Measurements from ENCODE around the gene CPHXL2.

Gene CPHXL2

GRCh38 chr16:75676909-75677308 is at the start of gene CPHXL2:
Gene CPHXL2 (minus strand): TSS chr16:75677009. CDS start chr16:75676999, 10 bp downstream.
- no peak for DNase-seq

DNA sequence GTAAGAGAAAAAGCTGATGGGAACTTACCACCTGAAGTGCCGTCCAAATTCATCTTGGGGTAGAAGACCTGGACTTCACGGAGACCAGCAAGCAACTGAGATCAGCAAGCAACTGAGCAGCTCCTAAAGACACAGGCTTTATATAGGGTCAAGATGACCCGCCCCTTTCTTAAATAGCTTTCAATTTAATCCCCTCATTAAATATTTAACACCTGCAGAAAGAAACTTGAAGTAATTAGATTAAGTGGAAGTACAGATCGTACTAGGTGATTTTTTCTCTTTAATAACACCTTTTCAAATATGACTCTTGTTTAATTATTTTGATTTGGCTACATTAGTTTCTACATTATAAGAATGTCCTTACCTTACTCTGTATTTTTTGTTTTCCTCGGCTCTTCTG is 49.6 kb upstream of the CPHXL2 start, which contains the start of gene CPHXL:
TSS of gene CPHXL (minus strand) at position 101 of the 400 bp plus-strand sequence. CDS start at position 53, 48 bp downstream.
- no peak for DNase-seq

DNA sequence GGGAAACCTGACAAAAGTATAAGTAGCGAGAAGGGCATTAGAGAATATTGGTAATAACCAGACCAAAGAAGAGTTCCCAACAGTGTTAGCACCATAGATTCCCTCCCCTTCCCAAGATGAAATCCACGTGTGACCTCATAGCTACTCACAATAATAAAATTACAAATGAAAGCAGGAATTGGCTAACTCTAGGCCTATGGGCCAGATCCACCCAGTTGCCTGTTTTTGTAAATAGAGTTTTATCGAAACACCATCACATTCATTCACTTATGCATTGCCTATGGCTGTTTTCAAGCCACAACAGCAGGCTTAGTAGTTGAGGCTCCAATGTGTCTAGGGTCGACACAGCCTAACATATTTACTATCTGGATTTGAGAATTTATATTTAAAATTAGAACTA is 41.6 kb upstream of the CPHXL2 start:
- no peak for DNase-seq

- DNase-seq = no peak
Measured at GRCh38 chr16:75714661-75715060, 37.9 kb upstream of the CPHXL2 start.

DNA sequence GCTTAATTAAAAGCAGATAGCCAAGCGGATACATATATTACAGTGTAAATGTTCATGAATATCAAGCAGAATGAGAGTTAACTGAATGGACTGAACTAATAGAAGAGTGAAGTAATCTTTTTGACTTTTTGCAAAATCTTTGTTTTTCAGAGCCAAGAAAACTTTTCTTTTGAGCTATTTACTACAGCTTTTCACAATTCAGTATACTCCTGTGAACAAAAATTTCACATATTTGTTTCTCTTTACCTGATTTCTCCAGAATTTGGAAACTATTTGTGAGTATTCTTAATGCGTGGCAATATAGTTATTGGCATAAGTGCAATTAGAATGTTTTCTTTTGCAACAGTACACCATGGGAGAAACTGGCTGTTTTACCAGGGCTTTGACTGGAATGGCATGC is 33.5 kb upstream of the CPHXL2 start:
- no peak for DNase-seq

- DNase-seq = no peak
Measured at GRCh38 chr16:75703306-75703705, 26.5 kb upstream of the CPHXL2 start.

- no peak for DNase-seq
Measured at GRCh38 chr16:75702242-75702641, 25.4 kb upstream of the CPHXL2 start.

- no peak for DNase-seq
Measured at GRCh38 chr16:75701361-75701760, 24.6 kb upstream of the CPHXL2 start, which contains the start of gene DUXB. Gene DUXB (minus strand): TSS chr16:75701461. CDS start chr16:75701418, 43 bp downstream.

DNA sequence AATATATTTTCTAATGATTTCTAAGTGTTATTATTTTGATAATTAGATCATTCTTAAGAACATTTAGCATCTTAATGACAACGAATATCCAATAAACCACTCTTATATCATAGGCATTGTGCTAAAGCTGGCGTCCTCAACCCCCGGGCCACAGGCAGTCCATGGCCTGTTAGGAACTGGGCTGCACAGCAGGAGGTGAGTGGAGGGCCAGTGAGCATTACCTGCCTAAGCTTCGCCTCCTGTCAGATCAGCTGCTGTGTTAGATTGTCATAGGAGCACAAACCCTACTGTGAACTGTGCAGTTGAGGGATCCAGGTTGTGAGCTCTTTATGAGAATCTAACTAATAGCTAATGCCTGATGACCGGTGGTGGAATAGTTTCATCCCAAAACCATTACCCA is 20.8 kb upstream of the CPHXL2 start:
- DNase-seq = no peak

GRCh38 chr16:75695708-75696107 is 18.9 kb upstream of the CPHXL2 start:
- no peak for DNase-seq

DNA sequence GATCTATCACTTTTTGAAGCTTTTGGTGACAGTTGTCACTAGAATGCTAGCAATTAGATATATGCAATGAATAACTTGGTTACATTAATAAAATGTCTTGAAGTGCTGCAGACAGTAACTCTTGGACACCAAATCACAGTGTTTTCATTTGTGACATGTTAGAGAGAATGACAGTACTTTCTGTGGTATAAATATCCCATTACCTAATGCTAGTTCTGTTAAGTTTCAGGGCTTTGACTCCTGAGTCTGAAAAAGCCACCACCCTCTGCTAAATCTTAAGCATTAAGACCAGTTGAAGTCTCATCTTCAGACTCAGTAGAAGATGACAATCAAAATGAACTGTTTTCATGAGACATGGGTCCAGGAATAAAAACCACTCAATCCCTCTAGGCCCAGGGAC is 10.6 kb upstream of the CPHXL2 start:
- DNase-seq = no peak

GRCh38 chr16:75682308-75682707 is 5.5 kb upstream of the CPHXL2 start:
- DNase-seq = no peak

DNA sequence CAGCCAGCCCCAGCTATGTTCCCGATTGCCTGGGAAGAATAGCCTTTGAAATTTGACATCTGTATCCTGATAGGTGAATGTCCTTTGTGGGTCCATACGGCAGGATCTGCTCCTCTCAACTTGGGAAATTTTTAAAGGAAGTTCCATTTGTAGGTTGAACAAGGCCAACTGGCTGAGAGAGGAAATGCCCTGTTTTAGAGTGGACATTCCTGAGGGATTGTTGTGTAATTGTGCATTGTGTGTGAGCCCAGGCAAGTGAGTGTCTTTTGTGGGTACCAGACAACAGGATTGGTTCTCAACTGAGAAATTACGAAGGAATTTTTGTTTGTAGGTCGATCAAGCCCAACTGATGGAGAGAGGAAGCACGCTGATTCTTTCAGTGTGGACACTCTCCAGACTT is 2.6 kb upstream of the CPHXL2 start:
- no peak for DNase-seq

GRCh38 chr16:75667503-75667902 is 9.3 kb downstream of the CPHXL2 start:
- no peak for DNase-seq

DNA sequence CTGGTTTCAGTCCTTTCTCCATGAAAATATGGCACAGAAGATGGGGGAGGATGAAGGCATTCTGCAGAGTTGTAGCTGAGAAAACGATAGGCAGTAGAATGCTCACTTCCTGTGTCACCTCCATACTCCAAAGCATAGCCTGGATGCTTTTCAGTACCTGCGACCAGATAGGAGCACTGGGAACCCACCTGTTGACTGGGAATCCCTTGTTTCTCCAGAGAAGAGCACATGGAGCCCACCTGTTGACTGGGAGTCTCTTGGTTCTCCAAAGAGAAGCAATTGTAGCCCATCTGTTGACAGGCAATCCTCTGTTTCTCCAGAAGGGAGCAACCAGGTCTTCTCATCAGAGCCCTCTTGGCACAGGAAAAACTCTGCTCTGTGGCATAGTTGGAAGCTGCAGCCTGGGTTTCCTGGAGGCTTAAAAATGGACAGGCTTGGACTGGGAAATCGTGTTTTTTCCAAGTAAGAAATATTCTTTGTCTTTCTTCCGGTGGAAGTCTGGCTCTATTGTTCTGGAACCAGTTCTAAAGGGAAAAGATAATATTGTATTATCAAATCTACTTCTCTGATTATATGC is 16.0 kb downstream of the CPHXL2 start:
- DNase-seq = no peak

DNA sequence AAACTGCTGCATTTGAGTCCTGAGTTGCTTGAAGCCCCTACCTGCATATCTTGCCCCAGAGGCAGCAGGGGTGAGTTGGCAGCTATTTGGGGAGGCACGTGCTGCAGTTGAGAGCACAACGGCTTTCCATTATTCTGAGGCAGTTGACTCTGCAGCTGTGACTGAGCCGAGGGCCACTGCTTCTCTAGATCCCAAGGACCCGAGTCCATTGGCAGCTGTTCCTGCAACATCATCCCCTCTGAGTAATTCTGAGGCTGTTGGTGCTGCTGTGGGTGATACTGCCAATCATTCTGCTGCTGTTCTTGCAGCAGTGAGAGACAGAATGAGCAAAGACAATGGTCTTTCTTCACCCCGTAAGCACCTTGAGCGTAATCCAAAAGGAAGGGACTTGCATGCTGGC is 16.5 kb downstream of the CPHXL2 start:
- no peak for DNase-seq

- no peak for DNase-seq
Measured at GRCh38 chr16:75658175-75658574, 18.6 kb downstream of the CPHXL2 start.

DNA sequence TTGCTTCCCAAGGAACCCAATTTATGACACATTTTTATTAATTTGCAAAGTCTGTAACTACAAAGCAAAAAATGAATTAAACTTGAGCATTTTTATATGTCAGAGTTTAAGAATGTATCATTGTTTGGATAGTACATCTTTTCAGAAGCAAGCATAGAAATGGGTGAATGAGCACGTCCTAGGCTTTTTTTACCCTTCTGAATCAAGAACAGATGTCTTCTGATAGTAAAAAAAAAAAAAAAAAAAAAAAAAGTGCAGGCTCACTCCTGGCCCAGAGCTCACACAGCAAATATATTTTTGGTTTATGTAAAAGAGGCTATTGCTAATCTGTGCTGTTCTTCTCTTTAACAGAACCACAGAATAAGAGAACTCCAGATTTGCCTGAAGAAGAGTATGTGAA is 22.9 kb downstream of the CPHXL2 start:
- no peak for DNase-seq

GRCh38 chr16:75648265-75649076 is 28.3 kb downstream of the CPHXL2 start:
- peak; percentile 88 for DNase-seq

DNA sequence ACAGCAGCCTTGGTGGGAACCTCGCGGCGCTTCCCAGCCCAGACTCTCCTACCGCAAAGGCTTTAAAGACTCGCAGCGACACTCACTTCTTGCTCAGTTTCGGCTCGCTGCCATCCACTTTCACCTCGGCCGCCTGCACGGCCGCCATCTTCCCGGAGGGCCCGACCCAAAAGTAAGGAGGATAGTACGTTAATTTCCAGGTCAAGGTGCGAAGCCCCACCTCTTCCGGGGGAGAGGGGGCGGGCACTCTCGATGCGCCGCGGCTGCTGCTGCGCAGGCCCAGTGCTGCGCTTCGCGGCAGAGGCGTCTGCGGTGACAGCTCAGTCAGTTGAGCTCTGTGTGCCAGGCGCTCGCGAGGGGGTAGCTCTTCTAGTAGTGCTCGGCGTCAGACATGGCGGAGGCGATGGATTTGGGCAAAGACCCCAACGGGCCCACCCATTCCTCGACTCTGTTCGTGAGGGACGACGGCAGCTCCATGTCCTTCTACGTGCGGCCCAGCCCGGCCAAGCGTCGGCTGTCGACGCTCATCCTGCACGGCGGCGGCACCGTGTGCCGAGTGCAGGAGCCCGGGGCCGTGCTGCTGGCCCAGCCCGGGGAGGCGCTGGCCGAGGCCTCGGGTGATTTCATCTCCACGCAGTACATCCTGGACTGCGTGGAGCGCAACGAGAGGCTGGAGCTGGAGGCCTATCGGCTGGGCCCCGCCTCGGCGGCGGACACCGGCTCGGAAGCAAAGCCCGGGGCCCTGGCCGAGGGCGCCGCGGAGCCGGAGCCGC is 29.1 kb downstream of the CPHXL2 start, which contains the start of the genes KARS1 and TERF2IP:
TSS of gene KARS1 (minus strand) at position 174 of the 773 bp plus-strand sequence. CDS start at position 148, 26 bp downstream.
TSS of gene TERF2IP (plus strand) at position 282 of the 773 bp plus-strand sequence. CDS start at position 392, 110 bp downstream.
- DNase-seq = peak; percentile 94

- no peak for DNase-seq
Measured at GRCh38 chr16:75647112-75647491, 29.7 kb downstream of the CPHXL2 start.

GRCh38 chr16:75644240-75645012 is 32.4 kb downstream of the CPHXL2 start:
- DNase-seq = no peak

GRCh38 chr16:75640598-75640997 is 36.2 kb downstream of the CPHXL2 start:
- no peak for DNase-seq

All from stimulated activated CD4-positive, alpha-beta T cell treated with anti-CD3 and anti-CD28 coated beads, Interleukin-4, amount 100 ng/mL, for 1 hour (primary cell).